B cell (primary cell): ENCODE results near the gene AGPAT3.

Experiments
- EZH2 ChIP-seq: IDR thresholded peaks from 2 replicates; pipeline ENCODE4 v1.6.1; 2012; ENCODE audit warnings: borderline replicate concordance, low read depth, mild to moderate bottlenecking, moderate library complexity, low read length; ENCODE audit not compliant: insufficient read depth, poor library complexity, severe bottlenecking
- TF ChIP-seq, protein P1 (sequence below): fragments of 200-600 bp; IDR thresholded peaks from one replicate; pipeline ENCODE4 v1.8.0; 2022; ENCODE audit warnings: antibody characterized with exemption, mild to moderate bottlenecking

DNA sequence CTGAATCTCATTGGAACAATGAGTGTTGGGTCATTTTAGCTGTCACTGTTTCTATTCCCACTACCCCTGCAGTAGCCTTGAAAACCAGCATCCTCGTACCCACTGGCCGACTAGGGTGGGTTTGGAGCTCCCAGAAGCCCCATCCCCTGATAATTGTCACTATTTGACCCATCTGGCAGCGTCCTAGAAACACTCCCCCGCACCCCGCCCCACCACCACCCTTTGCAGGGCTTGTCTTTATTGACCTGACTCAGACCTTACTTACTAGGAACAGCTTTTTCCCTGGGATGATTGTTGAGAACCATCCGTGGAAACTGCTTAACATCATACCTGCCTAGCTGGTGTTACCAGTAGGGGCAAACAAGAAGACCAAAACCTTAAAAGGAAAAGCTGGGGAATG lies 28.4 kb upstream of the AGPAT3 start:
- TF ChIP-seq, protein P1, sequence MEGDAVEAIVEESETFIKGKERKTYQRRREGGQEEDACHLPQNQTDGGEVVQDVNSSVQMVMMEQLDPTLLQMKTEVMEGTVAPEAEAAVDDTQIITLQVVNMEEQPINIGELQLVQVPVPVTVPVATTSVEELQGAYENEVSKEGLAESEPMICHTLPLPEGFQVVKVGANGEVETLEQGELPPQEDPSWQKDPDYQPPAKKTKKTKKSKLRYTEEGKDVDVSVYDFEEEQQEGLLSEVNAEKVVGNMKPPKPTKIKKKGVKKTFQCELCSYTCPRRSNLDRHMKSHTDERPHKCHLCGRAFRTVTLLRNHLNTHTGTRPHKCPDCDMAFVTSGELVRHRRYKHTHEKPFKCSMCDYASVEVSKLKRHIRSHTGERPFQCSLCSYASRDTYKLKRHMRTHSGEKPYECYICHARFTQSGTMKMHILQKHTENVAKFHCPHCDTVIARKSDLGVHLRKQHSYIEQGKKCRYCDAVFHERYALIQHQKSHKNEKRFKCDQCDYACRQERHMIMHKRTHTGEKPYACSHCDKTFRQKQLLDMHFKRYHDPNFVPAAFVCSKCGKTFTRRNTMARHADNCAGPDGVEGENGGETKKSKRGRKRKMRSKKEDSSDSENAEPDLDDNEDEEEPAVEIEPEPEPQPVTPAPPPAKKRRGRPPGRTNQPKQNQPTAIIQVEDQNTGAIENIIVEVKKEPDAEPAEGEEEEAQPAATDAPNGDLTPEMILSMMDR, result no peak
- no peak for TF ChIP-seq EZH2
